ENCODE data around the gene UTP15.

The UTP15 gene

GRCh38 chr5:73523861-73524260 is 41.7 kb upstream of the UTP15 start:
- Histone ChIP-seq H3K79me1 (ENCODE audit: low read depth, low read length) (no peaks in the 10 kb centered on the region), H3K4ac (ENCODE audit: low read length) (no peak overlapping the region), H3K9ac (ENCODE audit: low read depth, low read length, poor library complexity) (no peak overlapping the region), H4K91ac (ENCODE audit: low read depth, low read length, poor library complexity) (no peak overlapping the region), H3K36me3 (replicated peaks in 1 of 2; ENCODE audit: control insufficient read depth in 2 of 2, insufficient read depth in 2 of 2, low read length in 2 of 2) (no peaks in the 10 kb centered on the region), H3K9me3 (replicated peaks in 1 of 2; ENCODE audit: control insufficient read depth in 2 of 2, insufficient read depth in 1 of 2, low read depth in 1 of 2, low read length in 2 of 2) (no peaks in the 10 kb centered on the region), H3K14ac (ENCODE audit: low read length) (no peak overlapping the region), H3K4me2 (ENCODE audit: insufficient read depth, low read length, poor library complexity, severe bottlenecking) (no peak overlapping the region), H2AFZ (ENCODE audit: low read length) (no peak overlapping the region), H3K4me3 (ENCODE audit: low read length in 2 of 2) (no peak overlapping the region), H2BK120ac (ENCODE audit: low read depth, low read length) (no peak overlapping the region), H3K27me3 (ENCODE audit: control insufficient read depth in 3 of 3, insufficient read depth in 3 of 3, low read depth in 1 of 3, low read length in 3 of 3) (peaks cover 0 to 27% (median 0%) of the 10 kb centered on the region in 3 experiments), H3K4me1 (ENCODE audit: control insufficient read depth in 2 of 2, insufficient read depth in 1 of 2, low read depth in 1 of 2, low read length in 2 of 2) (no peaks in the 10 kb centered on the region), H4K8ac (ENCODE audit: low read depth, low read length) (no peak overlapping the region), H2BK15ac (ENCODE audit: low read length) (no peak overlapping the region), H2BK5ac (ENCODE audit: low read length) (no peak overlapping the region), H3K23ac (ENCODE audit: low read depth, low read length, poor library complexity) (no peak overlapping the region), H3K27ac (replicated peaks; ENCODE audit: low read length) (no peak overlapping the region), H3K18ac (ENCODE audit: low read length) (no peak overlapping the region), H2AK5ac (ENCODE audit: low read depth, low read length) (no peak overlapping the region), H2BK12ac (ENCODE audit: low read length) (no peak overlapping the region)
- no CpG with 5 or more reads among the region's 1 CpG for WGBS, 2 donors (ENCODE audit: extremely low coverage in 2 of 2, insufficient read length in 2 of 2, insufficient replicate concordance in 1 of 2)
- DNase-seq (ENCODE audit: low spot score) = no peak

- Histone ChIP-seq H3K9ac (ENCODE audit: low read depth, low read length, poor library complexity) (no peak overlapping the region), H3K9me3 (replicated peaks in 1 of 2; ENCODE audit: control insufficient read depth in 2 of 2, insufficient read depth in 1 of 2, low read depth in 1 of 2, low read length in 2 of 2) (no peaks in the 10 kb centered on the region)
These were observed 39.8 kb upstream of the UTP15 start for GRCh38 chr5:73525606-73526203.

GRCh38 chr5:73528248-73528647 is 37.3 kb upstream of the UTP15 start:
- no peak overlapping the region for H2BK120ac ChIP-seq (ENCODE audit: low read depth, low read length)
- no peak overlapping the region for H3K4ac ChIP-seq (ENCODE audit: low read length)
- no peak overlapping the region for H3K23ac ChIP-seq (ENCODE audit: low read depth, low read length, poor library complexity)
- H3K4me2 ChIP-seq (ENCODE audit: insufficient read depth, low read length, poor library complexity, severe bottlenecking) = no peak overlapping the region
- H2AK5ac ChIP-seq (ENCODE audit: low read depth, low read length) = no peak overlapping the region
- no peak overlapping the region for H4K8ac ChIP-seq (ENCODE audit: low read depth, low read length)
- no peak for DNase-seq (ENCODE audit: low spot score)
- no peak overlapping the region for H3K14ac ChIP-seq (ENCODE audit: low read length)
- no peak overlapping the region for H2AFZ ChIP-seq (ENCODE audit: low read length)
- H2BK12ac ChIP-seq (ENCODE audit: low read length) = no peak overlapping the region
- no peaks in the 10 kb centered on the region for H3K79me1 ChIP-seq (ENCODE audit: low read depth, low read length)
- no peak overlapping the region for H3K9ac ChIP-seq (ENCODE audit: low read depth, low read length, poor library complexity)
- no peaks in the 10 kb centered on the region for H3K9me3 ChIP-seq (replicated peaks in 1 of 2; ENCODE audit: control insufficient read depth in 2 of 2, insufficient read depth in 1 of 2, low read depth in 1 of 2, low read length in 2 of 2)
- H3K27me3 ChIP-seq (ENCODE audit: control insufficient read depth in 3 of 3, insufficient read depth in 3 of 3, low read depth in 1 of 3, low read length in 3 of 3) = peaks cover 0 to 41% (median 0%) of the 10 kb centered on the region in 3 experiments
- no peaks in the 10 kb centered on the region for H3K36me3 ChIP-seq (replicated peaks in 1 of 2; ENCODE audit: control insufficient read depth in 2 of 2, insufficient read depth in 2 of 2, low read length in 2 of 2)
- no peak overlapping the region for H2BK15ac ChIP-seq (ENCODE audit: low read length)
- H2BK5ac ChIP-seq (ENCODE audit: low read length) = no peak overlapping the region
- no peak overlapping the region for H3K4me3 ChIP-seq (ENCODE audit: low read length in 2 of 2)
- no peak overlapping the region for H3K18ac ChIP-seq (ENCODE audit: low read length)
- WGBS, 2 donors (ENCODE audit: extremely low coverage in 2 of 2, insufficient read length in 2 of 2, insufficient replicate concordance in 1 of 2) = no CpG with 5 or more reads among the region's 3 CpGs
- no peaks in the 10 kb centered on the region for H3K4me1 ChIP-seq (ENCODE audit: control insufficient read depth in 2 of 2, insufficient read depth in 1 of 2, low read depth in 1 of 2, low read length in 2 of 2)
- no peak overlapping the region for H3K27ac ChIP-seq (replicated peaks; ENCODE audit: low read length)
- H4K91ac ChIP-seq (ENCODE audit: low read depth, low read length, poor library complexity) = no peak overlapping the region

More at GRCh38 chr5:73525606-73526203, 39.8 kb upstream of the UTP15 start:
- H3K4ac ChIP-seq (ENCODE audit: low read length) = no peak overlapping the region
- H3K4me1 ChIP-seq (ENCODE audit: control insufficient read depth in 2 of 2, insufficient read depth in 1 of 2, low read depth in 1 of 2, low read length in 2 of 2) = no peaks in the 10 kb centered on the region
- H3K18ac ChIP-seq (ENCODE audit: low read length) = no peak overlapping the region
- H3K23ac ChIP-seq (ENCODE audit: low read depth, low read length, poor library complexity) = no peak overlapping the region
- H3K14ac ChIP-seq (ENCODE audit: low read length) = no peak overlapping the region
- H3K4me2 ChIP-seq (ENCODE audit: insufficient read depth, low read length, poor library complexity, severe bottlenecking) = no peak overlapping the region
- no peak overlapping the region for H3K4me3 ChIP-seq (ENCODE audit: low read length in 2 of 2)
- H3K79me1 ChIP-seq (ENCODE audit: low read depth, low read length) = no peaks in the 10 kb centered on the region
- no peak overlapping the region for H2BK120ac ChIP-seq (ENCODE audit: low read depth, low read length)
- no peak overlapping the region for H2AK5ac ChIP-seq (ENCODE audit: low read depth, low read length)
- no peaks in the 10 kb centered on the region for H3K36me3 ChIP-seq (replicated peaks in 1 of 2; ENCODE audit: control insufficient read depth in 2 of 2, insufficient read depth in 2 of 2, low read length in 2 of 2)
- H4K91ac ChIP-seq (ENCODE audit: low read depth, low read length, poor library complexity) = no peak overlapping the region
- H2BK12ac ChIP-seq (ENCODE audit: low read length) = no peak overlapping the region
- H3K27ac ChIP-seq (replicated peaks; ENCODE audit: low read length) = no peak overlapping the region
- no CpG with 5 or more reads among the region's 3 CpGs for WGBS, 2 donors (ENCODE audit: extremely low coverage in 2 of 2, insufficient read length in 2 of 2, insufficient replicate concordance in 1 of 2)
- no peak overlapping the region for H2BK5ac ChIP-seq (ENCODE audit: low read length)
- H2BK15ac ChIP-seq (ENCODE audit: low read length) = no peak overlapping the region
- H3K27me3 ChIP-seq (ENCODE audit: control insufficient read depth in 3 of 3, insufficient read depth in 3 of 3, low read depth in 1 of 3, low read length in 3 of 3) = peaks cover 0 to 40% (median 0%) of the 10 kb centered on the region in 3 experiments
- no peak overlapping the region for H4K8ac ChIP-seq (ENCODE audit: low read depth, low read length)
- DNase-seq (ENCODE audit: low spot score) = no peak
- H2AFZ ChIP-seq (ENCODE audit: low read length) = no peak overlapping the region

GRCh38 chr5:73529081-73529480 is 36.5 kb upstream of the UTP15 start:
- WGBS, 2 donors (ENCODE audit: extremely low coverage in 2 of 2, insufficient read length in 2 of 2, insufficient replicate concordance in 1 of 2) = no CpG with 5 or more reads among the region's 1 CpG

More at GRCh38 chr5:73529081-73529480, 36.5 kb upstream of the UTP15 start:
- no peak overlapping the region for H2BK12ac ChIP-seq (ENCODE audit: low read length)
- no peak overlapping the region for H3K14ac ChIP-seq (ENCODE audit: low read length)
- no peak overlapping the region for H3K18ac ChIP-seq (ENCODE audit: low read length)
- no peak overlapping the region for H2AFZ ChIP-seq (ENCODE audit: low read length)
- no peaks in the 10 kb centered on the region for H3K4me1 ChIP-seq (ENCODE audit: control insufficient read depth in 2 of 2, insufficient read depth in 1 of 2, low read depth in 1 of 2, low read length in 2 of 2)
- no peak overlapping the region for H4K8ac ChIP-seq (ENCODE audit: low read depth, low read length)
- peaks cover 0 to 41% (median 0%) of the 10 kb centered on the region in 3 experiments for H3K27me3 ChIP-seq (ENCODE audit: control insufficient read depth in 3 of 3, insufficient read depth in 3 of 3, low read depth in 1 of 3, low read length in 3 of 3)
- H3K79me1 ChIP-seq (ENCODE audit: low read depth, low read length) = no peaks in the 10 kb centered on the region
- H2AK5ac ChIP-seq (ENCODE audit: low read depth, low read length) = no peak overlapping the region
- no peaks in the 10 kb centered on the region for H3K9me3 ChIP-seq (replicated peaks in 1 of 2; ENCODE audit: control insufficient read depth in 2 of 2, insufficient read depth in 1 of 2, low read depth in 1 of 2, low read length in 2 of 2)
- H3K4me3 ChIP-seq (ENCODE audit: low read length in 2 of 2) = no peak overlapping the region
- DNase-seq (ENCODE audit: low spot score) = no peak
- H3K4ac ChIP-seq (ENCODE audit: low read length) = no peak overlapping the region
- H3K4me2 ChIP-seq (ENCODE audit: insufficient read depth, low read length, poor library complexity, severe bottlenecking) = no peak overlapping the region
- H3K23ac ChIP-seq (ENCODE audit: low read depth, low read length, poor library complexity) = no peak overlapping the region
- no peak overlapping the region for H2BK120ac ChIP-seq (ENCODE audit: low read depth, low read length)
- H3K9ac ChIP-seq (ENCODE audit: low read depth, low read length, poor library complexity) = no peak overlapping the region
- H3K36me3 ChIP-seq (replicated peaks in 1 of 2; ENCODE audit: control insufficient read depth in 2 of 2, insufficient read depth in 2 of 2, low read length in 2 of 2) = no peaks in the 10 kb centered on the region
- no peak overlapping the region for H2BK15ac ChIP-seq (ENCODE audit: low read length)
- H3K27ac ChIP-seq (replicated peaks; ENCODE audit: low read length) = no peak overlapping the region
- no peak overlapping the region for H2BK5ac ChIP-seq (ENCODE audit: low read length)
- no peak overlapping the region for H4K91ac ChIP-seq (ENCODE audit: low read depth, low read length, poor library complexity)

Data from neuronal stem cell (in vitro differentiated cells).